ENCODE measurements around the gene IL17A.

DNA sequence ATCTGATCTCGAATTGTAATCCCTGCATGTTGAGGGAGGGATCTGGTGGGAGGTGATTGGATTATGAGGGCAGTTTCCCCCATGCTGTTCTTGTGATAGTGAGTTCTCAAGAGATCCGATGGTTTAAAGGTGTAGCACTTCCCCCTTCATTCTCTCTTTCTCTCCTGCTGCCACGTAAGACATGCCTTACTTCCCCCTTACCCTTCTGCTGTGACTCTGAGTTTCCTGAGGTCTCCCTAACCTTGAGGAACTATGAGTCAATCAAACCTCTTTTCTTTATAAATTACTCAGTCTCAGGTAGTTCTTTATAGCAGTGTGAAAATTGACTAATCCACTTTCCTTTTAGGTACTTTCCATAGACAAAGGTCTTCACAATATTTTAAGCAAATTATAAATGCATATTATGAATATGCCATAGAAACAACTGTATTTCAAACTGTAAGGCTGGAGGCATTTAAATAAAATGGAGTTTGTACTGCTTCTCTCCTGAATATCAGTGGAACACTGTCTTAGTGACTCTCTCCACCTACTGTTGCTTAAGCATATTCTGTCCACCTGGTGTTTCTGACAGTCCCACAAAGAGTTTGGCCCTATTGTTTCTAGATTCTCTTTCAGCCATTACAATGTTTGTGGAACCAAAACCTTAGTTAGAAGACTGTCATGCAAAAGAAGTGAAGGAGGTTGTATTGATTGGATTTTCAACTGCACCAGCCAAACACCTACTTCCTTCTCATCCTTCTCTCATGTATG is 24.3 kb upstream of the IL17A start:
- TF ChIP-seq, protein P1, sequence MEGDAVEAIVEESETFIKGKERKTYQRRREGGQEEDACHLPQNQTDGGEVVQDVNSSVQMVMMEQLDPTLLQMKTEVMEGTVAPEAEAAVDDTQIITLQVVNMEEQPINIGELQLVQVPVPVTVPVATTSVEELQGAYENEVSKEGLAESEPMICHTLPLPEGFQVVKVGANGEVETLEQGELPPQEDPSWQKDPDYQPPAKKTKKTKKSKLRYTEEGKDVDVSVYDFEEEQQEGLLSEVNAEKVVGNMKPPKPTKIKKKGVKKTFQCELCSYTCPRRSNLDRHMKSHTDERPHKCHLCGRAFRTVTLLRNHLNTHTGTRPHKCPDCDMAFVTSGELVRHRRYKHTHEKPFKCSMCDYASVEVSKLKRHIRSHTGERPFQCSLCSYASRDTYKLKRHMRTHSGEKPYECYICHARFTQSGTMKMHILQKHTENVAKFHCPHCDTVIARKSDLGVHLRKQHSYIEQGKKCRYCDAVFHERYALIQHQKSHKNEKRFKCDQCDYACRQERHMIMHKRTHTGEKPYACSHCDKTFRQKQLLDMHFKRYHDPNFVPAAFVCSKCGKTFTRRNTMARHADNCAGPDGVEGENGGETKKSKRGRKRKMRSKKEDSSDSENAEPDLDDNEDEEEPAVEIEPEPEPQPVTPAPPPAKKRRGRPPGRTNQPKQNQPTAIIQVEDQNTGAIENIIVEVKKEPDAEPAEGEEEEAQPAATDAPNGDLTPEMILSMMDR (conservative IDR thresholded peaks at IDR 0.05): no peak
- TF ChIP-seq EZH2 (IDR thresholded peaks at IDR 0.05; ENCODE audit: low read depth): no peak
